ENCODE measurements around the gene SYVN1.

DNA sequence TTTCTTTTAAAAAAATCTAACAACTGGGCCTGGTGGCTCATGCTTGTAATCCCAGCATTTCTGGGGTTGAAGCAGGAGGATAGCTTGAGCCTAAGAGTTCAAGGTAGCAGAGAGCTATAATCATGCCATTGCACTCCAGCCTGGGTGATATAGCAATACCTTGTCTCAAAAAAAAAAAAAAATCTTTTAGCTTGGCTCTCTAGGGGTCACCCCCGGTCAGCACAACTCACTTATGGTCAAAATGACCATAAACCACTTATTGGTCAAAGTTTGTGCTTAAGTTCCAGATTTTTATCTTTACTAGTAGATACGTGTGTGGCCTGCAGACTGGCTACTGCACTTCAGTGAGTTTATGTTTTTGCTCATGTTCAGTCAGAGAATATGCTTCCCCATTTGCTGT lies 29.4 kb upstream of the SYVN1 start:
- TF ChIP-seq, protein P1, sequence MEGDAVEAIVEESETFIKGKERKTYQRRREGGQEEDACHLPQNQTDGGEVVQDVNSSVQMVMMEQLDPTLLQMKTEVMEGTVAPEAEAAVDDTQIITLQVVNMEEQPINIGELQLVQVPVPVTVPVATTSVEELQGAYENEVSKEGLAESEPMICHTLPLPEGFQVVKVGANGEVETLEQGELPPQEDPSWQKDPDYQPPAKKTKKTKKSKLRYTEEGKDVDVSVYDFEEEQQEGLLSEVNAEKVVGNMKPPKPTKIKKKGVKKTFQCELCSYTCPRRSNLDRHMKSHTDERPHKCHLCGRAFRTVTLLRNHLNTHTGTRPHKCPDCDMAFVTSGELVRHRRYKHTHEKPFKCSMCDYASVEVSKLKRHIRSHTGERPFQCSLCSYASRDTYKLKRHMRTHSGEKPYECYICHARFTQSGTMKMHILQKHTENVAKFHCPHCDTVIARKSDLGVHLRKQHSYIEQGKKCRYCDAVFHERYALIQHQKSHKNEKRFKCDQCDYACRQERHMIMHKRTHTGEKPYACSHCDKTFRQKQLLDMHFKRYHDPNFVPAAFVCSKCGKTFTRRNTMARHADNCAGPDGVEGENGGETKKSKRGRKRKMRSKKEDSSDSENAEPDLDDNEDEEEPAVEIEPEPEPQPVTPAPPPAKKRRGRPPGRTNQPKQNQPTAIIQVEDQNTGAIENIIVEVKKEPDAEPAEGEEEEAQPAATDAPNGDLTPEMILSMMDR (IDR thresholded peaks at IDR 0.05; ENCODE audit: low read length) = no peak
- TF ChIP-seq EZH2 (IDR thresholded peaks at IDR 0.05; ENCODE audit: borderline replicate concordance, low read length) = no peak

Data from OCI-LY1 (cell line).